Body of pancreas (tissue), 4 donors: ENCODE results near the gene CAMKMT. TPM values are rescaled to one million over a fixed set of nuclear protein-coding genes. Genes with fewer than 3 reads are reported as not detected.

Experiments
- ATAC-seq: fragments of 150-250 bp; one replicate; pipeline ENCODE4 v1.9.1; 2016
- DNase-seq, 4 donors: peaks; one replicate each; pipeline ENCODE4 v3.0.0-alpha.2; 2019
- H3K27ac ChIP-seq, 4 donors: fragments of 200-600 bp; sonication (generic); 1 replicate in 3 of 4; 2 replicates in 1 of 4; pipeline versions ENCODE4 v1.5.1 to v1.6.1; 2016 to 2019; ENCODE audit warnings: mild to moderate bottlenecking in 1 of 4, mixed read lengths in 1 of 4, moderate library complexity in 1 of 4
- H3K27me3 ChIP-seq, 2 donors: fragments of 200-600 bp; sonication (generic); one replicate each; pipeline ENCODE4 v1.6.0; 2016; ENCODE audit warnings: mild to moderate bottlenecking in 1 of 2
- H3K36me3 ChIP-seq, 2 donors: fragments of 200-600 bp; sonication (generic); replicated peaks in 1 of 2; 2 replicates each; pipeline ENCODE4 v1.5.1; 2016; ENCODE audit warnings: low read depth in 2 of 2; ENCODE audit not compliant: insufficient read depth in 1 of 2
- H3K4me1 ChIP-seq: fragments of 200-600 bp; sonication (generic); one replicate; pipeline ENCODE4 v1.6.0; 2016
- H3K4me3 ChIP-seq, 2 donors: fragments of 200-600 bp; sonication (generic); 1 replicate in 1 of 2; 2 replicates in 1 of 2; pipeline ENCODE4 v1.5.1; 2016 to 2019
- H3K9me3 ChIP-seq, 3 donors: fragments of 200-600 bp; sonication (generic); 1 replicate in 2 of 3; 2 replicates in 1 of 3; pipeline ENCODE4 v1.5.1; 2016
- POLR2A ChIP-seq, 3 donors: fragments of 450-650 bp; IDR thresholded peaks; one replicate each; pipeline ENCODE4 v1.6.1; 2016; ENCODE audit warnings: antibody characterized with exemption in 3 of 3, mild to moderate bottlenecking in 2 of 3
- WGBS, 2 donors: methylation state at CpG; one replicate each; pipeline ENCODE4 v1.1.5; 2017; 5-methylcytosine and 5-hydroxymethylcytosine counted together
- intact Hi-C: fragments of 100-400 bp; cut with DNase I; formaldehyde crosslinking; loops from one replicate; pipeline ENCODE4 v1.15.1; 2023
- total RNA-seq, 2 donors: library from RNA; depleted of rRNA; stranded (reverse); fragments of >200 nt; gene quantifications; one replicate each; pipeline ENCODE4 v1.1.0, GENCODE V29; 2016
- TF ChIP-seq, protein P1 (sequence below), 7 experiments: fragments of 450-650 bp in 4 of 7; fragments of 200-600 bp in 3 of 7; sonication (generic) in 3 of 7; IDR thresholded peaks; one replicate each; pipeline ENCODE4 v1.5.1; 2016 to 2019; ENCODE audit warnings: antibody characterized with exemption in 7 of 7

Gene CAMKMT
- total RNA-seq, 2 donors from 2014 or later = 18.4 to 23.4 TPM

DNA sequence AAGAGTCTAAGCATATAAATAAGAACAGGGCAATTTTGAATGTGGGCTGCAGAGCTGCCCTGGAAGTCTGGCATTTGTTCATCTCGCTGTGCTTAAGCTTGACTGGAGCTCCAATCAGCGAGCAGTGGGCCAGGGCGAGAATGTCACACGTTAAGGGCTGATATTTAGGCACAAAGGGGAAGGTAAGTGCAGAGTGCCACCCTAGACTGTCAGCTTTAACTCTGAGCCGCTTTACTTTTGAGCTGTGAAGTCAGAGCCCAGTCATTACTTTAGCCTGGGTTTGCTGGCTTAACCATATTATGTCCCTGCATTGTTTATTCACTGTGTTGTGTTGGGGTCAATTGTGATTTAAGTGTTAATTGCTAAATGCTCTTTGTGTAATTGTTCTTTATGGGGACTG is 343.6 kb downstream of the CAMKMT start:
- intact Hi-C loops = no loop called here
- H3K4me1 ChIP-seq = no peaks in the 10 kb centered on the region
- no peak overlapping the region for H3K27ac ChIP-seq
- H3K9me3 ChIP-seq = no peaks in the 10 kb centered on the region
- DNase-seq = no peak
- H3K27me3 ChIP-seq = no peaks in the 10 kb centered on the region
- ATAC-seq = no peak
- no peak for TF ChIP-seq POLR2A (IDR thresholded peaks at IDR 0.05)
- TF ChIP-seq, protein P1, sequence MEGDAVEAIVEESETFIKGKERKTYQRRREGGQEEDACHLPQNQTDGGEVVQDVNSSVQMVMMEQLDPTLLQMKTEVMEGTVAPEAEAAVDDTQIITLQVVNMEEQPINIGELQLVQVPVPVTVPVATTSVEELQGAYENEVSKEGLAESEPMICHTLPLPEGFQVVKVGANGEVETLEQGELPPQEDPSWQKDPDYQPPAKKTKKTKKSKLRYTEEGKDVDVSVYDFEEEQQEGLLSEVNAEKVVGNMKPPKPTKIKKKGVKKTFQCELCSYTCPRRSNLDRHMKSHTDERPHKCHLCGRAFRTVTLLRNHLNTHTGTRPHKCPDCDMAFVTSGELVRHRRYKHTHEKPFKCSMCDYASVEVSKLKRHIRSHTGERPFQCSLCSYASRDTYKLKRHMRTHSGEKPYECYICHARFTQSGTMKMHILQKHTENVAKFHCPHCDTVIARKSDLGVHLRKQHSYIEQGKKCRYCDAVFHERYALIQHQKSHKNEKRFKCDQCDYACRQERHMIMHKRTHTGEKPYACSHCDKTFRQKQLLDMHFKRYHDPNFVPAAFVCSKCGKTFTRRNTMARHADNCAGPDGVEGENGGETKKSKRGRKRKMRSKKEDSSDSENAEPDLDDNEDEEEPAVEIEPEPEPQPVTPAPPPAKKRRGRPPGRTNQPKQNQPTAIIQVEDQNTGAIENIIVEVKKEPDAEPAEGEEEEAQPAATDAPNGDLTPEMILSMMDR (IDR thresholded peaks at IDR 0.05) = no peak
- WGBS, 2 donors = 93 to 96% methylated on average over 5 of the region's 5 CpGs
- no peaks in the 10 kb centered on the region for H3K36me3 ChIP-seq
- no peak overlapping the region for H3K4me3 ChIP-seq

DNA sequence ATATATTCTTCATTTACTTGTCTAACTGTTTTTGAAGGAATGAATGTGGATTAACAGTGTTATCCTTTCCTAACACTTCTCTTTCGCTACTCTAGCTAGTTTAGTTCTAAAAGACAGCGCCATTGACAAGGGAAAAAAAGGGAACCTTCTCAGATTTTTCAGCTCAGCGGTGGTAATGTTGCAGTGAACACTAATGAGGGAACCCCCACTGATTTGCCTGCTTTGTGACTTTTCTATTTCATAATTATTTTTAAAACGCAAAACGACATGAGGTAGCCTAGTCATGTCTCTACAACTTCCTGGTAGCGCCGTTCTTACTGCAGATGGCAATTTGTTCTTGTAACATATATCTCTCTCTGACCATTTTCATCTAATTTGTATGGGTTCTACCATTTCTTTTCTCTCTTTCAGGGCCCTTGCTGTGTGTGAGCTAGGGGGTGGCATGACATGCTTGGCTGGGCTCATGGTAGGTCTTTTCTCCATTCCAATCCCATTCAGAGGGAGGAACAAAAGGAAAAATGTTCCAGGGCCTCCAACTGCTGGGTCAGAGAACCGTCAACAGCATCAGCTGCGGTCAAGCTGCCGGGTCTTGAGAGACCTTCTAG is 344.2 kb downstream of the CAMKMT start:
- Histone ChIP-seq H3K36me3 (no peaks in the 10 kb centered on the region), H3K4me3 (no peak overlapping the region), H3K27me3 (no peaks in the 10 kb centered on the region), H3K9me3 (no peaks in the 10 kb centered on the region), H3K4me1 (no peaks in the 10 kb centered on the region), H3K27ac (no peak overlapping the region)
- intact Hi-C loops = no loop called here
- WGBS, 2 donors = 89 to 97% methylated on average over 10 of the region's 10 CpGs
- ATAC-seq (no peak), DNase-seq (no peak)
- TF ChIP-seq, protein P1 (IDR thresholded peaks at IDR 0.05) = no peak
- TF ChIP-seq POLR2A (IDR thresholded peaks at IDR 0.05) = no peak

DNA sequence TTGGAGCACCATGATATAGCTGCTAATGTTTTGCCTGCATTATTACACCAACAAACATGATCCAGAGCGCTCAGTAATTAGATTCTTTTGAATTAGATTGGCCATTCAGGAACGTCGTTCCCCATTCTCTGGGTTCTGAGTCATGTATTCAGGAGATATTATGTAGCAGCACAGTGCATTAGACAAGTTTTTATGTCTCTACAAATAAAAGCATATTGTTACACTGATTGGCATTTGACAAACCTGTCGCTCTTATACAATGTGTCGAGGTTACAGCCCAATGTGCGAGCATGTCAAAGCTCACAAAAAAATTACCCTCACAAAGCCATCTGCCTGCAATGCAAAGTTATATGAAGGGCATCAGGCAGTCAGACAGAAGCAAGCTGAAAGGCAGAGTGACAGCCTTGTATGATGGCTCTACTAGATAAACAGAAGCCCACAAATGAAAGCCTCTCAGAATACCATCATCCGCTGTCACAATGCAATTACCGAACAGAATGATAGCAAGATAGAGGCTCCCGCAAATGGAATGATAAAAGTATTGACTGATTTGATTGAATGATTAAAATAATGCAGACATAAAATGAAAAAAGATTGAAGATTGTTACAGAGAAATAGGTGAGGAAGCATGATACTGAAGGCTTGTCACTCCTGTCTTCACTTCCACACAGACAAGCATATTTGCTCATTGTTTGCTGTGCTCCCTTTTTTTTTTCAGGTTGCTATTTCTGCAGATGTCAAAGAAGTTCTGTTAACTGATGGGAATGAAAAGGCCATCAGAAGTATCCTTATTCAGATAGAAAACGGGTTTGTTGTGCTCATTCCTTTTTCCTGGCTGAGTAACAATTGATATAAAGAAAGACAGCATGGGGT is 345.2 kb downstream of the CAMKMT start:
- Histone ChIP-seq H3K36me3 (no peaks in the 10 kb centered on the region), H3K4me1 (no peaks in the 10 kb centered on the region), H3K9me3 (no peaks in the 10 kb centered on the region), H3K27ac (no peak overlapping the region), H3K4me3 (no peak overlapping the region), H3K27me3 (no peaks in the 10 kb centered on the region)
- ATAC-seq (no peak), DNase-seq (no peak)
- TF ChIP-seq POLR2A (IDR thresholded peaks at IDR 0.05) = no peak
- intact Hi-C loops = no loop called here
- WGBS, 2 donors = 87% methylated on average over 10 of the region's 10 CpGs

DNA sequence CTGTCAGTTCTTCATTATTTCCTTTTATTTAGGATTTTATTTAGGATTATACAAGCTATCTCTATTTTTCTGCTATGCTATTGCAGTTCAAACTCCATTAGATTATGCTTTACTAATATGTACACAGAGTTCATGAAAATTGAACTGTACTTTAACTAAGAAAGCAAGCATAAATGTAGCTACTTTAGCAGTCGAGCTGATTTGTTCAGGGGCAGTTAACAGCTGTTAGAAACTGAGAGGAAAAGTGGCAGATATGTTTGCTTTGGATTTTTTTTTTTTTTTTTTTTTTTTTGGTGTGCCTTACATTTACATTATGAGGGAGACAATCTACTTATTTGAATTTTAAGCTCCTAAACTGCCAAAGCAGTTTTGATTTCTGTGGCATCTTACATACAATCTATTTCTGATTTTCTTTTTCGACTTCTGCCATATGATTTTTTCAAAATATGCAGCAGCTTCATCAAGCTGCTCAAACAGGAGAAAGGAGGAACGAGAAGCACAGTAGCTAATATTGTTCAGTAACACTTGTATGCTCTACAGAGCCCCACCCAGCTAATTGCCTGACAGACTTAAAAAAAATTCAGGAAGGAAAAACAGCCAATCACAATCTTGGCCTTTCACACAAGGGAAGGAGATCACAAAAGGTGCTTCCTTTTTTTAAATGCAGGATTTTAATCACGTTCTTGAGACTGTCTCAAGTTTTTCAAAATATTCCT is 346.4 kb downstream of the CAMKMT start:
- TF ChIP-seq POLR2A (IDR thresholded peaks at IDR 0.05) = no peak
- TF ChIP-seq, protein P1 (IDR thresholded peaks at IDR 0.05) = no peak
- 45 to 52% methylated on average over 4 of the region's 4 CpGs for WGBS, 2 donors
- H3K27me3 ChIP-seq = no peaks in the 10 kb centered on the region
- ATAC-seq (no peak), DNase-seq (peak in 1 of 4 donors; percentile 2)
- intact Hi-C loops = no loop called here
- H3K9me3 ChIP-seq = no peaks in the 10 kb centered on the region
- no peak overlapping the region for H3K4me3 ChIP-seq
- no peak overlapping the region for H3K27ac ChIP-seq
- H3K4me1 ChIP-seq = no peaks in the 10 kb centered on the region
- H3K36me3 ChIP-seq = no peaks in the 10 kb centered on the region

DNA sequence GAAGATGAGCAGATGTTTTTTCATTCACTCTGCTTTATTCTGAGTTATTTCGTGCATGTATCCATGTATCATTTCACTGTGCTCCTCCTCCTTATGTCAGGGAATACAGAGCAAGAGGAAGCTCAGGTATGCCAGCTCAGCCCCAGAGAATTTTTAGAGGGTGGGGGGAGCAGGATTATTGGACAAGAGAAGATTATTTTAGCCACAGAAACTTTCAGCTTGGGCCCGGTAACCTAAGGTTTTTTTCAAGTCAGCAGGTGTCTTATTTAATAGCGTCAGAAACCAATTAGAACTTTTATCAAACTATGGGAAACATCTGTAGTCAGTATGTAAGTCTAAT is 346.9 kb downstream of the CAMKMT start:
- H3K36me3 ChIP-seq = no peaks in the 10 kb centered on the region
- H3K27me3 ChIP-seq = no peaks in the 10 kb centered on the region
- H3K4me1 ChIP-seq = no peaks in the 10 kb centered on the region
- no peak overlapping the region for H3K27ac ChIP-seq
- no peak for ATAC-seq
- no peak for DNase-seq
- intact Hi-C loops = no loop called here
- no peak overlapping the region for H3K4me3 ChIP-seq
- 74 to 84% methylated on average over 3 of the region's 3 CpGs for WGBS, 2 donors
- no peaks in the 10 kb centered on the region for H3K9me3 ChIP-seq
- TF ChIP-seq, protein P1 (IDR thresholded peaks at IDR 0.05) = no peak
- no peak for TF ChIP-seq POLR2A (IDR thresholded peaks at IDR 0.05)
